Activated effector memory CD4-positive, alpha-beta T cell treated with anti-CD3 and anti-CD28 coated beads, Interleukin-2, amount 50 U/mL, for 16 hours (primary cell): ENCODE measurements around the gene SORCS1.
"Not testable (repeated sequence)": the region's sequence is repeated elsewhere in the genome, so short reads cannot be mapped to it uniquely, and the experiment has no call there.

Experiments used
- DNase-seq: peaks from one replicate; pipeline ENCODE4 v3.0.0-alpha.2; 2020

The SORCS1 gene

DNA sequence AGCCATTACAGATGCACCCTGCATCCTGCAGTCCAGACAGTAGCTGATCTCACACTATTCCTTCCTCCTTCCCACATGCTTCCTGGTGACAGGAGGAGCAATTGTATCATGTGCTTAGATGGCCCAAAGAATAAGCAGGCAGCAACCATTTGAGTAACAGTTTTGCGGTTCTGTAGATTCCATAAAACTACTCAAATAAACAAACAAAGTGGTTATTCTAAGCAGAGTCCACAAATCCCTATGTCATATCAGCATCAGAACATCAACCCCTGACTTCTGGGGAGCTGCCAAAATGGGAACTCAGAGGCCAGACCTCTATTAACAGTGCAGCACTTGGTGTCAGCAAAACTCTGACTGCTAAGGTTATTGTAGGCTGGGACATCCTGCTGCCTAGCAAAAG lies 226.0 kb downstream of the SORCS1 start:
- no peak for DNase-seq

DNA sequence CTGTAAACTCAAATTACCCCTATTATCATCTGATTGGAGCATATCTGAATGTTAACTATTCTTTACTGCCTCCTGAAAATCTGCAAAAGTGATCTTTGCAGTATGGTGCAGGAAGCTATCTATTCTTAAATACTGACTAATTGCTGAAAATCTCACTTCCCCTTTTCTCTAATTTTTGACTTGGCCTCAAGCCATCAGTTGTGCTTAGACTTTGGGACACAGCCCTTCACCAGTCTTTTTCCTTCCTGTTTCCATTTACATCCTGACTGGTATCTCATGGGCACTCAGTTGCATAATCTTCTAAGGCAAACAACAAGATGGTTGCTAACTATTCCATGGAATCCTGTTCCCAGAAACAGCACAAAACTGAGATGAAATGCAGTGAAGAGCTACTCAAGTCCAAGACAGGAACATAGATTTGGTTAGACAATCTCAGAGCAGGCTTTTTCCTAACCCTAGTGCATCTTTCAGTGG lies 228.5 kb downstream of the SORCS1 start:
- no peak for DNase-seq

DNA sequence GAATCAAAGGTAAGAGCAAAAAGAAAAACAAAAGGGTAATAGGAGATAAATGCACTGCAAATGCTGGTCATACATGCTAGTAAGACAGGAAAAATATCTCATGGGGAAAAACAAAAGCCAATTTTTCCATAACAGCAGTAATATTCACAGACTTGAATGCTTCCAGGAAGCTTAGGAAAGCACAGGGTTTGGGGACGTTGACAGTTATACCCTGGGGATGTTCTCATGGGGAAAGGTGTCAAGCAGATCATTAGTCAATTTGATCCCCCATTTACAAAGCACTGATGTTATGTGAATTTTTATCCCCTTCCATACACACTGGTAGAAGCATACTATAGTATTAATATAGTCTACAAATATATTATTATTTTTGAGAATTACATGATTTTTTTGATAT lies 232.7 kb downstream of the SORCS1 start:
- no peak for DNase-seq

DNA sequence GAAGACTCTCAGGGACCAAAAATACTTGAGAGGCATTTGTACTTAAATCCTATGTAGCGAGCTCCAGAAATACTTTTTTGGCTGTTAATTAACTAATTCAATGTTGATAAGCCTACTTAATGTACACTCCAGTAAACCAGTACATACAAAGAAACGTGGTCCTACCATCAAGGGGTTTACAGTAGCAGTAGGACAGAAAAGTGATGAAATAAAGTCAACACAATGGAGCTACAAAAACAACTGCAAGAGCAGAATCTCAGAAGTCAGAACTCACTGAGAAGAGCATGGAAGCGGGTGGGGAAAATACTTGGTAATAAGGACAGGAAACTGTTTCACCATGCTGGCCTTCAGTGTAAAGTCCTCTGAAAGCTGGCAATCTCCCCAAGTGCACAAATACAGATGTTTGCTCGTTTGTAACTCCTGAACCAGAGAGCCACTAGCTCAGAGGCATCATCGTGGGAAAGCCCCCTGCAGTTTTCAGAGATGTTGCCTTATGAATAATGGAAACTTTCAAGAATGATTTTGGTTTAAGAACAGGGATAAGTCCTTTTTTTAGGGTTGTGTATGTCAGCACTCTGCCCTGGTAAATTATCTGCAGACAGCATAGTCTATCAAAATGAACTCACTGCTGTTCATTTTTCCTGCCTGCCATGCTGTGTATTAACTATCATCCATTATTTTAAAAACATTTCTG lies 233.2 kb downstream of the SORCS1 start:
- no peak for DNase-seq

DNA sequence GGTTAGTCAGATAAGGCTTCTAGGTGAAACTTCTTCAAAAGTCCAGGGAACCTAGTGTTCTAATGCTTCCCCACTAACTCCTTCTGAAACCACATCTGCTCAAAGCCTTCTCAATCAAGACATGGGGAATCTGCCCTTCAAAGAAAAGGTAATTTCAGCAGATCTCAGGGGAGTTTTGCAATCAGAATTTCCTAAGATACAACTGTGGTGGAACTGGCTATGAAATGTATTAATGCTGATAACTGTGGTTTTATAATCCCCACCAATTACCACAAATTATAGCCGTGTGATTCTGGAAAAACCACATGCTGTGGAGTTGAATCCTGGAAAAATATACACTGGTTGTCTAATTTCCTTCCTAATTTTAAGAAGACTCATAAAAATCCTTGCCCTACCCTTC lies 233.8 kb downstream of the SORCS1 start:
- DNase-seq, result no peak

DNA sequence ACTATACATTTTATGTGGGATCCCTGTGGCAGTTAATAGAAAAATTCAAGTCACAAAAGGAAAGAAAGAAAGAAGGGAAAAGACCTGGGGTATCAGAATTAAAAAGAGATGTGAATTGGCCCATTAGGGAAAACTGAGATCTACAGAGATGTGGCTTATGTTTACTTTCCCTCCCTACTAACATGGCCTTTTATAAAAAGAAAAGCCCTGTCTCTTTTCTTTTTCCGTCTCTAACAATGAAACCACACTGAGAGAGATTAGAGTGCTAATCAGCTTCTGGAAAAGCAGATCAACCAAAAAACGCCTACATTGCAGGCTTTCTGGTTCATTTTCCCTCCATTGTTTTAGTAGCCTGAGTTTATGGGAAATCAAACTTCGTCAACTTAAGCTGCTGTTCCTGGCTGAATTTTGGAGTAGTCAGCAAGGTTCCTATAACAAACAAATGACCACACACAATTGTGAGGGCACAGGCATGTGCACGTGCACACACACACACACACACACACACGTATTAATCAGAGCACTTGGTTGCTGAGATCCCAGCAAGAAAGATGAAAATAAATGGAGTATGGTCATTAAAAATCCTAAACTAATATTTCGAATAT lies 235.1 kb downstream of the SORCS1 start:
- no peak for DNase-seq

DNA sequence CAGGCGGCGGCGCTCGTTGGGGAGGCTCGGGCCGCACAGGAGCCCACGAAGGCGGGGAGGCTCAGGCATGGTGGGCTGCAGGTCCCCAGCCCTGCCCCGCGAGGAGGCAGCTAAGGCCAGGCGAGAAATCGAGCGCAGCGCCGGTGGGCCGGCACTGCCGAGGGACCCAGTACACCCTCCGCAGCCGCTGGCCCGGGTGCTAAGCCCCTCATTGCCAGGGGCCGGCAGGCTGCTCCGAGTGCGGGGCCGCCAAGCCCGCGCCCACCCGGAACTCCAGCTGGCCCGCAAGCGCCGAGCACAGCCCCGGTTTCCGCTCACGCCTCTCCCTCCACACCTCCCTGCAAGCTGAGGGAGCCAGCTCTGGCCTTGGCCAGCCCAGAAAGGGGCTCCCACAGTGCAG lies 236.4 kb downstream of the SORCS1 start:
- not testable (repeated sequence) for DNase-seq

DNA sequence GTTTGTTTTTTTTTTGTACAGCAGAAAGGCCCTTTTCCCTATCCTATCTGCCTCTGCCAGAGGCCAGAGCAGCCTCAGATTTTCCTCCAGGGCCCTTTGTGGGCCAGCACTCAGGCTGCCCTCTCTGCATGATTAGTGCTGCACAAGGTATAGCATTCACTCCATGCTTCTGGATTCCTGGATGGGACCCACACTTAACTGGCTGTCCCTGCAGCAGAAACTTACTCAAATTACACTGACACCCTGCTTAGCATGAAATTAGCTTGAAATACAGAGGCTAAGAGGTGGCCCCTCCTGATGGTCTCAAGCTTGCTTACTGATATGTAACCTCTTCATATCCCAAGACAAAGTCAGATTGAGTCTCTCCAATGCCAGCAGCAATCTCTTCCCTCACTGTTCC lies 239.3 kb downstream of the SORCS1 start:
- DNase-seq, result no peak

DNA sequence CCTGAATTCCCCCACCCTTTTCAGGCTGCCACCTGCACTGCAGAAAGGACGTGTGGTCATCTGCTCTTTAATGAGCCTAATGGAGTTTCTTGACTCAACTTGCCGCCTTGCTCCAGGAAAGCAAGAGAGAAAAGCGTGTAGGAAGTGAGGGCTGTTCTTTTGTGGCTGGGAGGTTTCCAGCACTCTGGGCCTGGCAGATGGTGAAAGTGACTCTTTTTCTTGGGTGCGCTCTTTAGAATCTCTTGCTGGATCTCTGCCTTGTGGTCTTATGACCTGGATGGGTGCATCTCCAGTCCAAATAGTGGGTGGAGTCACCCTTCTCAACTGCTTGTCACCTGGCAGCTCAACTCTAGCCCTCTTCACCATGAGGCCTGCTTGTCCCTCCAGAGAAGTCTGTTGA lies 244.0 kb downstream of the SORCS1 start:
- no peak for DNase-seq

DNA sequence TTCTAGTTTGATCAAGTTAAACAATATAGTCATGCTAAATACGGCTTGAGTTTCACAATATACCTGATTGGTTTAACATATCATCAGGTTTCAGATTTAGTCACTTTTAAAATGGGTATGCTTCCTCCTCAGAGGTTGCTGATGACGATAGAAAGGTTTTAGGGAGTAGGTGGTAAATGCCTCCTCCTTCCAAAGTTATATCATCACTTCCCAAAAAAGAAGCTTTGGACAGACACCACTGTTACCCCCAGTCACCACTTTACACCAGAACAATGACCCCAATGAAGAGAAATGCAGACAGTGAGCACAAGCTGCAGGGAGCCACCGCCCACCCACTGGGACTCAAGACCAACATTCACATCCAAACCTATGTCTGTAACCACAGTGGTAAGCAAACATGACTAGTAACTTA lies 244.6 kb downstream of the SORCS1 start:
- no peak for DNase-seq

DNA sequence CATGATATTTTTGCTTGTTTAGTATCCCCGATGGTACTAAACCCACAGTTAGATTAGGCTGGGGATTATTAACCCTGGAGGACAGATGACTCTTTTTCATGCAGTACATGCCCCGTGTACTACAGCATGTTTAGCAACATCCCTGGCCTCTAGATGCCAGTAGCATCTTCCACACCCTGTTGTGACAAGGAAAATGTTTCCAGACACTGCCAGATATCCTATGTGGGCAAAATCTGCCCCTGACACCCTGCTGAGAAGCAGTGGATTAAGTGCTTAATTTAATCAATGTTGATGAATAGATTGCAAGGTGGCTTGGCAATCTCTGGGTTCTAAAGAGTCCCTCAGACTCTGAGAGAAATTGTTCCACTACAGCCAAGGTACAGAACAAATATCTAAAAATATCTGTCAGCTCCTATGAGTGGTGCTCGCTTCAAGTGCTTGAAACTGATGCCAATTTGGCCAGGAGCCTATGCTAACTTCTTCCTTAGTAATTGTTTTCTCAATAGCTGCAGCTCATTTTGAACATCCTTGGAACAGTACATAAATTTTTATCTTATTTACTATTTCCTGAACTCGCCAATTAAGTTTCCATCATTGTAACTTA lies 247.0 kb downstream of the SORCS1 start:
- no peak for DNase-seq

DNA sequence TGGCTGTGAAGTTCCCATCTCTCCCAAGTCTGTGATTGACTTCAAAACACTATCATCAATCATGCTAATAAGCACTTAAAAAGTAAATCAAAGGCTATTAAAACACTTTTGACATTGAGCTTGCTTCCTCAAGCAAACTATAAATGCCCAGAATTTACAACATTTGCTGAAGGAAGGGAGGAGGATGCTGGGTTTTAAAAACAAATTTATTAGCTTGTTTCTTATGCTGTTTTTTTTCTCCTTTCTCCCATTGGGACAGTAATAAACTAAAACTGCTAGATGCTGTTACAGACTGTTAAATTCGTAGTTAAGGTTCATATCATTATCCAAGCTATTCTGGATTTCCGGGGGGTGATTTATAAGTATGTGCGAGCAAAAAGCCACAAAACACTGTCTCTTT lies 250.5 kb downstream of the SORCS1 start:
- no peak for DNase-seq

DNA sequence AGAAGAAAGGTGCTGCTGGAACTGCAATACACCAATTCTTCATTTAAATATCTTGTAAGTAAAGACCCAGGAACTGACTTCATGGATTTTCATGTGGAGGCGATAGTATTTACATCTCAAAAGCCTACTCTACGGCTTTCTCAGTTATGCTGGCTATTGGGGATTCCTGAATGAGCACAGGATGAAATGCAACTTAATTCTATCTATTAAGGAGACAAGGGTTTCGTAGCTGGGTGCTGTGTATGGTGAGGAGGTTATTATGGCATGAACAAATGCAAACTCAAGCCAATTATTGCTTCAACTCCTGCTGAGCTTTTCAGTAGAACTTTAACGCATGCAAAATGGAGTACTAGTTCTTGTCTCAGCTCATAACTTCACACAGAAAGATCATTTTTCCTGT lies 251.2 kb downstream of the SORCS1 start:
- no peak for DNase-seq

DNA sequence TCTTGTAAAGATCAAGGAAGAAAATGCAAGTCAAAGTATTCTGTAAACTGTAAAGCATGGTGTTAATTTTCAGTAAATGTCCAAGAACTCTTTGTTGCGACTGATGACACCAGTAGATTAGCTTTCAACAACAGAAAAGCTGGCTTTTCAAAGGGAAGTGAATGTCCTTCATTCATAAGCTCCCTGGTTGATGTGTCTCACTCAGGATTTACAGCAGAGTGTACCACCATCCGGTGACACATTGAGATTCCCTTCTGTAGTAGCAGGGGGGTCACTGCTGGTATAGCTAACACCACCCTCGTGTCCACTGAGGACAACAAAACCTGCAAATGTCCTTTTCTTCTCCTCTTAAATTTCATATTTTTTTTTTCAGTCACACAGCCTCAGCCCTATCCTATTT lies 253.4 kb downstream of the SORCS1 start:
- DNase-seq, result no peak

DNA sequence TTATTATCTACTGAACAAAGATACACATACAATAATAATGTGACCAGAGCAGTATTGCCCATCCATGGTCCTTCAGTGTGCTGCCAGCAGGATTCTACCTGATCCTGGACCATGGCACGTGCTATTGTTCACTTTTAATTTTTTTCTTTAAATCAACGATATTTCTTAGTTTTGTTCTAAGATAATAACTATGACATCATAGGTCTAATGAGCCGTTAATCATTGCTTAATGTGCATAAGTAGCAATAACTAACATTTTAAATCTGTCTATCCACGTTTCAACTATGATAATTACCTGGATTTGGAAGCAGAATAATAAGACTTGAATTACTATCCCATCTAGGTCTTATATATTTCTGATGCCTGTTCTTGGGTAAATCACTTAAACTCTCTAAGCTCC lies 253.8 kb downstream of the SORCS1 start:
- DNase-seq, result no peak

DNA sequence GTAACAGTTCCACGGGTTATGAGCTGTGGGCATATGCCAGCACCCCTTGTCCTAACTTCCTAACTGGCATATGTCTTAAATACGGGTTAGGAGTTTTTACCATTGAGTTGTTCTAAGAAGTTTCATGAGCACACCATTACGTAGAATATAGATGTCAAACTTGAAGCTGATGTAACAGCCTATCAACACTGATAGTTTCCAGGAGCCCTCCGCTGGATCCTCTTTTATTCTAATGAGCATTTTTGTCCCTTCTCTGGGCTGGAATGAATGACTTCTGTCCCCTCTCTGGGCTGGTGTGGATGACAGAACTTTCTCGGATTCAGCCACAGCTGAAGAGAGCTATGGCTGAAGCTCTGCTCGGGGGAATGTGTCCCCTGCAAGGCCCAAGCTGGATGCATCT lies 256.3 kb downstream of the SORCS1 start:
- no peak for DNase-seq

DNA sequence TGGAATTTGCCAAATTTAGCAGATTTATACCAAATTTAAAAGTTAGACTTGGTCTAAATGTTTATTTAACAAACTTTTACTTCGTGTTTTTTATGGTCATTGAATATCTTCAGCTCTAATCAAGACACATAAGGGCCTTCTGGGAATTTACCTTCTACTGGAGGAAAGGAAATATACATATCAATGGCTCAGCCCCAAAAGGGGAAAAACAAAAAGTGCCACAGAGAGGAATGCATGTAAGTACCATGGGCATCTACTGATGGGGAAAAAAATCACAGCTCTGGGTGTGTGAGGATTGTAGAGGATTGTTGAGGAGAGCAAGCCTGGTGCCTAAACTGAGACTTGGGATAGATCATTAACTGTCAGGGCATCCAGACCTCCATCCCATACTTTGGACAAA lies 260.3 kb downstream of the SORCS1 start:
- no peak for DNase-seq

DNA sequence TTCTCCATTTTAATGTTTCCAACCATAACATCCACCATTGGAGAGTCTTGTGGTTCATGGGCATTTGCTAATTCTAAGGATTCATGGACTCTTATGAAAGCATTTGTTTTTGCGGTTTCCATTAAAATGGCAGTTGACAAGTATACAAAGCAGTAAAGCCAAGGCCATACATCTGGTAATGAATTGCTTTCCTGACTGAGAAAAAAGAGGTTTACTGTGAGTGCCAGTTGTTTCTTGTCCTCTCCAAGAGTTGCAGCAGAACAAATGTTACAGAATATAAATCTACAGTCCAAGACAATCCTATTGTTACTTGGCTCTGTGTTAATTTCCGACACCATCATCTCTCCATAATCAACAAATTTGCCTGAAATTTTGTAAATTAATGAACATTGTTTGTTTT lies 261.3 kb downstream of the SORCS1 start:
- no peak for DNase-seq

DNA sequence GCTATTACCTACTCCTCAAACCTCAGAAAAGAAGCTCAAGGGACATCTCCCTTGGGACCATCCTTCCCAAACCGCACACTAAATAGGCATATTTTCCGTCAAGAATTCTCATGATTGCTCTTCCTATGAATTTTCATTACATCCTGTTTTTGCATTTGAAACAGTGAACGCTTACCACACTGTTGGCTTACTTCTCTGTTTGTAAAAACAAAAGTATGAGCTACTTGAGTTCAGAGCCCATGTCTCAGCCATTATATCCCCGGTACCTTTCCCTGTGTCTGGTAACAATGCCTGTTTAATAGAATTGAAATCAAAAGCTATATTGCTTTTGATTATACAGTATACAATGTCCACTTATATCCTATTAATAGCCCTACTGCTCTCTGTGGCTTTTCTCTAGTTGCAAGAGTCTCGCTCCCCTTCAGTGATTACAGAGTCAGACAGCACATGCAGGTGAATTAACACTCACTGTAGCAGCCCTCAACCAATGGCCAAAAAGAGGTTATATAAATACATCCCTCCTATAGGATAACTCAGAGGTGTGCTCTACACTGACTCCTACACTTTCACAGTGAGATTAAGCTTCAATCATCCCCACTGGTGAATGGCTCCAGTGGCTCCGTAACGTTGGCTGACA lies 264.4 kb downstream of the SORCS1 start:
- no peak for DNase-seq

DNA sequence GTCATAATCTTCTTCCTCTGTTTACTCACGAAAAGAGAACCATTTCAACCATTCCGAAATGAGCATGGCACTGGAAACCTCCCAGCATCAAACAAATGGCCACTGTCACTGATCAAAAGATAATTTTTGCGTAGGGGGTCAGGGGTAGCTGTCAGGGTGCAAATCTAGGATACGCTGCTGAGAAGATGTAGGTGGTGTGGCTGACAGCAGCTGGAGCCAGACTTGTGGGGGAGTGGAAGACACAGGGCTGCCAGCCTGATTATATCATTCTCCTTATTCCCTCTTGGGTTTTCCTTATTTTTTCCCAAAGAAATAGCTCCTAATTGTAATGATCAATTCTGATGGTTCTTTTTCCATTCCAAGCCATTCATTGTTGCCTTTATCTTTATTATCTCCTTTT lies 266.1 kb downstream of the SORCS1 start:
- DNase-seq, result no peak

DNA sequence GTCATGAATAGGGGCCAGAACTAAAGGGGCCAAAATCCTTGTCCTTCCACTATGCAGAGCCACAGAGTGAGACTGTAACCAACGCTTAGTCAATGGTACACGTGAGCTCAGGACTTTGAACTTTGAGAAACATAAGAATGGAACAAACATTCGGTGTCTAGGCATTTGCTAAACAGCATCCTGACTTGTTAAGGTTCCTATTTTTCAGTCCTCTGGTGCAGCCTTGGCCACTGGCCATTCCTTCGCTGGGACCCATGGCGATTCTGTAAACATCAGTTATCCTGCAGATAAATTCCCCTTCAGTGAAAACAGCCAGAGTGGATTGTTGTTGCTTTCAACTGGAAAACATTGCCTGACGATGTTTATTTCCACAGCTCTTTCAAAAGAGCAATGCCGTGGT lies 266.8 kb downstream of the SORCS1 start:
- no peak for DNase-seq

DNA sequence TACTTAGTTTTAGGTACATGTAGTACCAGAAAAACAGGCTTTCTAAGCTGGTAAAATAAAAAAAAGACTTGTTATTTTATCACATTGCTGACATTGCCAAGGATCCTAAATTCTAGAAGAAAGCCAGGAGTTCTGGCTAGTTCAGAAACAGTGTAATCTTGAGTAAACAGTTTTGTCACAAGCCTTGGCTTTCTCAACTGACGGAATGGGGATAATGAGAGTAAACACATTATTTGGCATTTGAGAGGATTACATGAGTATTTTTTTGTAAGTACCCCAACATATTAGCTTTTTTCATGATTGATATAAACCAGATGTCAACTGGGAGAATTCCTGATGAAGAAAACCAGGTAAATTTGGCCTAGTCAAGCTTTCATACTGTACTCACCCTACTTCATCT lies 269.8 kb downstream of the SORCS1 start:
- no peak for DNase-seq

DNA sequence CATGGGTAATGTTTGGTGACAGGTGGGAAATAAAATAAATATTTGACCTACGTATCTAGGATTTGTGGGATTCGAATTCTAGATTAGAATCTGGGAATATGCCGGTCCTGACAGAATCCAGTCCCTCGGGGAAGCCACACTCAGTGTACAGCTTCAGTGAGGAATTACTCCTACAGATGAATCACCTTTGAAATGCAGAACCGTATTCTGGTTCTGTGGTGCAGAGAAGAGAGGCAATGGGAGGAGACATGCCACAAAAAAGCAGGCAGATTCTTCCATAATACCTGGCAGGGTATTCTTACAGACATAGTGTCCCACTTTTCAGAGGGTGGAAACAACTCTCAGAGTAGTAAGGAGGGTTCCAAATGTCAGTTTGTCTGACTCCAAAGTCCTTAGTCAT lies 286.9 kb downstream of the SORCS1 start:
- no peak for DNase-seq

DNA sequence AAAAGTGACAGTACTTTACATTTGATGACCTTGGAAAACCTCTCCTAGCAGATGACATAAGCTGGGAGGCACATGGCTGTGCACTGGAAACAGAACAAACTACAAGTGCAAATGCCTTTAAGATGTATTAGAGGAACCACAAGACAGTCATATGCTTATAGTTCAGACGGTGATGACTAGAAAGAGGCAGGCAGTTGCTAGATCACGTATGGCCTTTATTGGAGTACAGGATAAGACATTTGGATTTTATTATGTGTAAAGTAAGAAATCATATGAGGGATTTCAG lies 290.0 kb downstream of the SORCS1 start:
- no peak for DNase-seq
